ENCODE results near the gene KCND2.
"Not testable (repeated sequence)": the region's sequence is repeated elsewhere in the genome, so short reads cannot be mapped to it uniquely, and the experiment has no call there.

KCND2 gene

GRCh38 chr7:120502825-120503224, 229.8 kb downstream of the KCND2 start:
- DNase-seq = no peak

GRCh38 chr7:120504386-120504785, 231.4 kb downstream of the KCND2 start:
- DNase-seq = no peak

GRCh38 chr7:120505770-120506169, 232.8 kb downstream of the KCND2 start:
- DNase-seq = no peak

GRCh38 chr7:120512701-120513100, 239.7 kb downstream of the KCND2 start:
- DNase-seq = no peak

GRCh38 chr7:120519224-120519623, 246.2 kb downstream of the KCND2 start:
- DNase-seq = no peak

GRCh38 chr7:120521761-120522737, 249.1 kb downstream of the KCND2 start:
- no peak for DNase-seq

GRCh38 chr7:120523985-120524384, 251.0 kb downstream of the KCND2 start:
- no peak for DNase-seq

GRCh38 chr7:120526902-120527509, 254.0 kb downstream of the KCND2 start:
- DNase-seq = no peak

GRCh38 chr7:120529736-120530135, 256.8 kb downstream of the KCND2 start:
- no peak for DNase-seq

GRCh38 chr7:120538335-120538734, 265.4 kb downstream of the KCND2 start:
- no peak for DNase-seq

- no peak for DNase-seq
These were observed 266.3 kb downstream of the KCND2 start for GRCh38 chr7:120539321-120539720.

GRCh38 chr7:120547605-120548004, 274.6 kb downstream of the KCND2 start:
- no peak for DNase-seq

GRCh38 chr7:120550494-120551048, 277.6 kb downstream of the KCND2 start:
- DNase-seq = no peak

- no peak for DNase-seq
These were observed 280.5 kb downstream of the KCND2 start for GRCh38 chr7:120553491-120553890.

GRCh38 chr7:120554960-120555571, 282.1 kb downstream of the KCND2 start:
- DNase-seq = no peak

GRCh38 chr7:120564145-120564544, 291.2 kb downstream of the KCND2 start:
- no peak for DNase-seq

- DNase-seq = no peak
These were observed 294.2 kb downstream of the KCND2 start for GRCh38 chr7:120567204-120567603.

- not testable (repeated sequence) for DNase-seq
These were observed 305.7 kb downstream of the KCND2 start for GRCh38 chr7:120578657-120579056.

- DNase-seq = no peak
These were observed 309.9 kb downstream of the KCND2 start for GRCh38 chr7:120582916-120583315.

GRCh38 chr7:120583899-120584586, 311.1 kb downstream of the KCND2 start:
- no peak for DNase-seq

- no peak for DNase-seq
These were observed 313.6 kb downstream of the KCND2 start for GRCh38 chr7:120586571-120586970.

- DNase-seq = no peak
These were observed 314.3 kb downstream of the KCND2 start for GRCh38 chr7:120587243-120587642.

GRCh38 chr7:120588416-120588815, 315.4 kb downstream of the KCND2 start:
- DNase-seq = no peak

All from GOT3 (cell line).